PC-9 (cell line): ENCODE results near the gene DHX8.

Source experiments
- CTCF ChIP-seq: fragments of 200-600 bp; sonication (generic); conservative IDR thresholded peaks from 2 replicates; pipeline ENCODE4 v1.6.1; 2017; ENCODE audit warnings: mixed run types, antibody characterized with exemption, mild to moderate bottlenecking, moderate library complexity
- EZH2 ChIP-seq: fragments of 200-600 bp; sonication (generic); IDR thresholded peaks from 2 replicates; pipeline ENCODE4 v1.8.0; 2017; ENCODE audit warnings: antibody characterized with exemption, low read depth

- TF ChIP-seq CTCF (no peak), EZH2 (no peak)
These were observed 8.2 kb upstream of the DHX8 start for GRCh38 chr17:43475494-43476089.
